Lower leg skin (tissue), 3 donors: Measurements from ENCODE around the gene TET1.

Source experiments
- CTCF ChIP-seq, 3 donors: fragments of 450-650 bp; IDR thresholded peaks; one replicate each; pipeline ENCODE4 v1.5.1; 2016; ENCODE audit warnings: antibody characterized with exemption in 3 of 3, mild to moderate bottlenecking in 3 of 3, moderate library complexity in 2 of 3
- POLR2A ChIP-seq, 2 donors: fragments of 450-650 bp; IDR thresholded peaks; one replicate each; pipeline ENCODE4 v1.6.1; 2016 to 2017; ENCODE audit warnings: antibody characterized with exemption in 2 of 2, mild to moderate bottlenecking in 1 of 2, moderate library complexity in 1 of 2

GRCh38 chr10:68705548-68705947 is 145.4 kb downstream of the TET1 start:
- TF ChIP-seq CTCF (IDR thresholded peaks at IDR 0.05) (no peak), POLR2A (IDR thresholded peaks at IDR 0.05) (no peak)
